ENCODE data around the gene RFX1. TPM values are rescaled to one million over a fixed set of nuclear protein-coding genes. Genes with fewer than 3 reads are reported as not detected.

RFX1 gene
- total and polyA plus RNA-seq, 2 donors from 2014 or later, result 5.2 to 17.9 TPM

DNA sequence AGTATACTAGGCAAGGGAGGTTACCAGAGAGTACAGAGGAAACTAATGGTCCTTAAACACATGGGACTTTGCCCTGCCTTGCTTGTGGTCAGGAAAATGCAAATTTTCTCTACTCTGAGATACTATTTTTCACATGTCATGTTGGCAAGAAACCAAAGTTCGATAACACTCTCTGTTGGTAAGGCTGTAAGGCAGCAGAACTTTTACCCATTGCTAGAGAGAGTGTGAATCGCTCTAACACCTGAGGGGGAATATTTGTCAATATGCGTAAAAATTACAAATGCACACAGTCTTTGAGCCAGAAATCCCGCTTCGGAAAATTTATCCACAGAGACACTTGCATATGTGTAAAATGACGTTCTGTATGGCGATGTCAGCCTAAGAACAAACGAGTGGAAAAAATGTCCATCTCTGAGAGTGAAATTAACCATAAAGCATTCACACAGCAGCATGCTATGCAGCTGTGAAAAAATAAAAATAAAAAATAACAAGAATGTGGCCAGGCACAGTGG, 9.5 kb upstream of the RFX1 start:
- Histone ChIP-seq H3K9me3 (ENCODE audit: control insufficient read depth in 2 of 3, insufficient read depth in 1 of 3, low read length in 3 of 3) (no peaks in the 10 kb centered on the region), H3K36me3 (ENCODE audit: control insufficient read depth in 2 of 3, insufficient read depth in 3 of 3, low read length in 3 of 3) (no peaks in the 10 kb centered on the region), H3K27me3 (ENCODE audit: control insufficient read depth, insufficient read depth, low read length) (no peaks in the 10 kb centered on the region), H3K4me1 (ENCODE audit: control insufficient read depth in 2 of 3, insufficient read depth in 2 of 3, low read depth in 1 of 3, low read length in 3 of 3) (no peaks in the 10 kb centered on the region), H3K27ac (ENCODE audit: low read depth in 2 of 2, low read length in 2 of 2) (no peak overlapping the region), H3K4me3 (ENCODE audit: low read length in 3 of 3) (no peak overlapping the region), H3K9ac (ENCODE audit: low read length in 3 of 3) (no peak overlapping the region)
- TF ChIP-seq, protein P1, sequence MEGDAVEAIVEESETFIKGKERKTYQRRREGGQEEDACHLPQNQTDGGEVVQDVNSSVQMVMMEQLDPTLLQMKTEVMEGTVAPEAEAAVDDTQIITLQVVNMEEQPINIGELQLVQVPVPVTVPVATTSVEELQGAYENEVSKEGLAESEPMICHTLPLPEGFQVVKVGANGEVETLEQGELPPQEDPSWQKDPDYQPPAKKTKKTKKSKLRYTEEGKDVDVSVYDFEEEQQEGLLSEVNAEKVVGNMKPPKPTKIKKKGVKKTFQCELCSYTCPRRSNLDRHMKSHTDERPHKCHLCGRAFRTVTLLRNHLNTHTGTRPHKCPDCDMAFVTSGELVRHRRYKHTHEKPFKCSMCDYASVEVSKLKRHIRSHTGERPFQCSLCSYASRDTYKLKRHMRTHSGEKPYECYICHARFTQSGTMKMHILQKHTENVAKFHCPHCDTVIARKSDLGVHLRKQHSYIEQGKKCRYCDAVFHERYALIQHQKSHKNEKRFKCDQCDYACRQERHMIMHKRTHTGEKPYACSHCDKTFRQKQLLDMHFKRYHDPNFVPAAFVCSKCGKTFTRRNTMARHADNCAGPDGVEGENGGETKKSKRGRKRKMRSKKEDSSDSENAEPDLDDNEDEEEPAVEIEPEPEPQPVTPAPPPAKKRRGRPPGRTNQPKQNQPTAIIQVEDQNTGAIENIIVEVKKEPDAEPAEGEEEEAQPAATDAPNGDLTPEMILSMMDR (IDR thresholded peaks at IDR 0.05; ENCODE audit: borderline replicate concordance, extremely low read depth, insufficient read depth), result no peak
- intact Hi-C loops (cut with DNase I), result no loop called here
- FAIRE-seq (no peak), DNase-seq (peak in 2 of 5 donors; percentile 28 to 40)

DNA sequence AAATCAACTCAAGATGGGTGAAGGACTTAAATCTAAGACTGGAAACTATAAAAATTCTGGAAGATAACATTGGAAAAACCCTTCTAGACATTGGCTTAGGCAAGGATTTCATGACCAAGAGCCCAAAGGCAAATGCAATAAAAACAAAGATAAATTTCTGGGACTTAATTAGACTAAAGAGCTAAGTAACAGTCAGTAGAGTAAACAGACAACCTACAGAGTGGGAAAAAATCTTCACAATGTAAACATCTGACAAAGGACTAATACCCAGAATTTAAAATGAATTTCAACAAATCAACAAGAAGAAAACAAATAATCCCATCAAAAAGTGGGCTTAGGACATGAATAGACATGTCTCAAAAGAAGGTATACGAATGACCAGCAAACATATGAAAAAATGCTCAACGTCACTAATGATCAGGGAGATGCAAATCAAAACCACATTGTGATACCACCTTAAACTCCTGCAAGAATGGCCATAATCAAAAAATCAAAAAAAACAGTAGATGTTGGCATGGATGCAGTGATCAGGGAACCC, 6.3 kb upstream of the RFX1 start:
- no peak overlapping the region for H3K9ac ChIP-seq (ENCODE audit: low read length in 3 of 3)
- FAIRE-seq (no peak), DNase-seq (no peak)
- H3K36me3 ChIP-seq (ENCODE audit: control insufficient read depth in 2 of 3, insufficient read depth in 3 of 3, low read length in 3 of 3), result no peaks in the 10 kb centered on the region
- no peak overlapping the region for H3K4me3 ChIP-seq (ENCODE audit: low read length in 3 of 3)
- no peaks in the 10 kb centered on the region for H3K9me3 ChIP-seq (ENCODE audit: control insufficient read depth in 2 of 3, insufficient read depth in 1 of 3, low read length in 3 of 3)
- TF ChIP-seq, protein P1 (IDR thresholded peaks at IDR 0.05; ENCODE audit: borderline replicate concordance, extremely low read depth, insufficient read depth), result no peak
- H3K4me1 ChIP-seq (ENCODE audit: control insufficient read depth in 2 of 3, insufficient read depth in 2 of 3, low read depth in 1 of 3, low read length in 3 of 3), result no peaks in the 10 kb centered on the region
- H3K27ac ChIP-seq (ENCODE audit: low read depth in 2 of 2, low read length in 2 of 2), result no peak overlapping the region
- no peaks in the 10 kb centered on the region for H3K27me3 ChIP-seq (ENCODE audit: control insufficient read depth, insufficient read depth, low read length)
- intact Hi-C loops (cut with DNase I), result no loop called here

DNA sequence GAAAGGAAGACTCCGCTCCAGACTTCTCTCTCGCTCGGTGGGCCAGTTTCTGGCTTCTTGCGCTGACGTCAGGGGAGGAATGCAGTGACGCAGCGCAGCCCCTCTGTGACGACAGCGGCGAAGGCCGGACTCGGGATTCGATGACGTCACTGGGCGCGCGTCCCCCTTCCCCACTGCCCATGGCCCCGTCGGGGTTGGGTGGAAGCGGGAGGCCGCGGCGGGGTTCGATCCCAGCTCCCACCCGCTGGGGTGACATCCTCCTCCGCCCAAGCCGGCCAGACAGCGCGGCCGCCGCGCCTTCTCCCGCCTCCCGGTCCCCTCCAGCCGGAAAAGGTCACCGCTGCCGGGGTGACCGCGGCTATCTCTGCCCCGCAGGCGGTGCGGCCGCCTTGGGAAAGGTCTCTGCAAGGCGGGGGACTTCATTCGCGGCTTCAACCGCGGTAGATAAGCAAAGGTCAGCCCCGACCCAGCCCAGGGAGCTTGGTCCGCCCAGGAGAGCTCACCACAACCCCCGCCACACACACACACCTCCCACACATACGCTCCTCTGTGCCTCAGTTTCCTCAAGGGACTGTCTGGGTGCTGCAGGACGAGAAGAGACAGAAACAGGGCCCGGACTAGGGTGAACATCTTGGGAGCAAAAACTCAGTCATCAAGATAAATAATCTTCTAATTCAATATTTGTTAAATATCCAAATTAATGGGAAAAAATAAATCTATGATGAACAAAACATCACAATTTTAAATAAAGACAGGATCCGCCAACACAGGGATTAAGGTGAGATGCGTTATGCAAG, 844 bp upstream of the RFX1 start:
- intact Hi-C loops (cut with DNase I), result no loop called here
- Histone ChIP-seq H3K27me3 (ENCODE audit: control insufficient read depth, insufficient read depth, low read length) (no peaks in the 10 kb centered on the region), H3K9me3 (ENCODE audit: control insufficient read depth in 2 of 3, insufficient read depth in 1 of 3, low read length in 3 of 3) (no peaks in the 10 kb centered on the region), H3K9ac (ENCODE audit: low read length in 3 of 3) (peak overlapping the region; percentile 61 to 98 (median 92)), H3K36me3 (ENCODE audit: control insufficient read depth in 2 of 3, insufficient read depth in 3 of 3, low read length in 3 of 3) (no peaks in the 10 kb centered on the region), H3K4me3 (ENCODE audit: low read length in 3 of 3) (peak overlapping the region; percentile 66 to 97 (median 92)), H3K4me1 (ENCODE audit: control insufficient read depth in 2 of 3, insufficient read depth in 2 of 3, low read depth in 1 of 3, low read length in 3 of 3) (peaks cover 0 to 23% (median 21%) of the 10 kb centered on the region in 3 donors), H3K27ac (ENCODE audit: low read depth in 2 of 2, low read length in 2 of 2) (peak overlapping the region; percentile 97 to 100)
- DNase-seq (peak in 1 of 5 donors; percentile 96), FAIRE-seq (no peak)
- TF ChIP-seq, protein P1 (IDR thresholded peaks at IDR 0.05; ENCODE audit: borderline replicate concordance, extremely low read depth, insufficient read depth), result no peak
